ENCODE data around the gene HBA2.
A peak's percentile ranks its signal among the peaks of the same experiment; 100 is the strongest.

The HBA2 gene

GRCh38 chr16:179211-180092, 6.8 kb downstream of the HBA2 start:
- Histone ChIP-seq H3K27me3 (ENCODE audit: insufficient read depth, low read depth, severe bottlenecking) (peaks cover 14% of the 10 kb centered on the region), H3K27ac (no peak overlapping the region)

GRCh38 chr16:180101-180675, 7.5 kb downstream of the HBA2 start, which contains the start of gene HBQ1:
Gene HBQ1 (plus strand): TSS chr16:180459. CDS start chr16:180487, 28 bp downstream.
- Histone ChIP-seq H3K27ac (peak within 1 kb of the TSS; percentile 39), H3K9me3 (ENCODE audit: severe bottlenecking) (no peaks in the 10 kb centered on the region), H3K4me3 (ENCODE audit: low read depth, low read length) (peak within 1 kb of the TSS; percentile 57), H3K36me3 (peaks cover 7% of the 10 kb centered on the region), H3K27me3 (ENCODE audit: insufficient read depth, low read depth, severe bottlenecking) (peaks cover 12% of the 10 kb centered on the region)
- DNase-seq: peak; percentile 61
- peak; percentile 75 for TF ChIP-seq CTCF (IDR thresholded peaks at IDR 0.05; ENCODE audit: low read depth, low read length)

More at GRCh38 chr16:179211-180092, 6.8 kb downstream of the HBA2 start:
- peaks cover 3% of the 10 kb centered on the region for H3K36me3 ChIP-seq
- no peak for TF ChIP-seq CTCF (IDR thresholded peaks at IDR 0.05; ENCODE audit: low read depth, low read length)
- no peaks in the 10 kb centered on the region for H3K9me3 ChIP-seq (ENCODE audit: severe bottlenecking)
- no peak for DNase-seq
- no peak overlapping the region for H3K4me3 ChIP-seq (ENCODE audit: low read depth, low read length)

GRCh38 chr16:180681-181564, 8.2 kb downstream of the HBA2 start:
- peak overlapping the region; percentile 39 for H3K27ac ChIP-seq
- peaks cover 13% of the 10 kb centered on the region for H3K36me3 ChIP-seq
- peaks cover 7% of the 10 kb centered on the region for H3K27me3 ChIP-seq (ENCODE audit: insufficient read depth, low read depth, severe bottlenecking)

GRCh38 chr16:181565-182021, 8.9 kb downstream of the HBA2 start:
- H3K27ac ChIP-seq: no peak overlapping the region
- H3K36me3 ChIP-seq: peaks cover 13% of the 10 kb centered on the region
- peak; percentile 94 for TF ChIP-seq CTCF (IDR thresholded peaks at IDR 0.05; ENCODE audit: low read depth, low read length)
- H3K4me3 ChIP-seq (ENCODE audit: low read depth, low read length): no peak overlapping the region
- peak; percentile 87 for DNase-seq
- no peaks in the 10 kb centered on the region for H3K9me3 ChIP-seq (ENCODE audit: severe bottlenecking)
- peaks cover 7% of the 10 kb centered on the region for H3K27me3 ChIP-seq (ENCODE audit: insufficient read depth, low read depth, severe bottlenecking)

More at GRCh38 chr16:180681-181564, 8.2 kb downstream of the HBA2 start:
- Histone ChIP-seq H3K4me3 (ENCODE audit: low read depth, low read length) (peak overlapping the region; percentile 57), H3K9me3 (ENCODE audit: severe bottlenecking) (no peaks in the 10 kb centered on the region)
- DNase-seq: no peak
- TF ChIP-seq CTCF (IDR thresholded peaks at IDR 0.05; ENCODE audit: low read depth, low read length): no peak

- DNase-seq: no peak
- no peak overlapping the region for H3K4me3 ChIP-seq (ENCODE audit: low read depth, low read length)
- TF ChIP-seq CTCF (IDR thresholded peaks at IDR 0.05; ENCODE audit: low read depth, low read length): no peak
- no peaks in the 10 kb centered on the region for H3K27me3 ChIP-seq (ENCODE audit: insufficient read depth, low read depth, severe bottlenecking)
- no peaks in the 10 kb centered on the region for H3K9me3 ChIP-seq (ENCODE audit: severe bottlenecking)
- peaks cover 22% of the 10 kb centered on the region for H3K36me3 ChIP-seq
- H3K27ac ChIP-seq: no peak overlapping the region
These were observed 10.3 kb downstream of the HBA2 start for GRCh38 chr16:183005-183404.
